ENCODE data around the gene PRPH. TPM values are rescaled to one million over a fixed set of nuclear protein-coding genes. Genes with fewer than 3 reads are reported as not detected.

PRPH gene
- total and polyA plus RNA-seq, 3 experiments from 2014 or later, result not detected

GRCh38 chr12:49292729-49293055 is 2.3 kb upstream of the PRPH start:
- no peak for DNase-seq
- H3K27ac ChIP-seq (ENCODE audit: low read depth, low read length), result no peak overlapping the region
- Mint-ChIP-seq H3K27ac (no peak overlapping the region), H3K4me3 (no peak overlapping the region), H3K4me1 (peaks cover 10 to 16% (median 10%) of the 10 kb centered on the region in 3 donors), H3K9me3 (no peaks in the 10 kb centered on the region), H3K27me3 (peaks cover 26 to 58% of the 10 kb centered on the region in 2 donors), H3K36me3 (no peaks in the 10 kb centered on the region)
- peaks cover 37% of the 10 kb centered on the region for H3K27me3 ChIP-seq (ENCODE audit: insufficient read depth, low read length, poor library complexity, severe bottlenecking)
- H3K36me3 ChIP-seq (ENCODE audit: insufficient read depth, low read length), result no peaks in the 10 kb centered on the region
- no peak overlapping the region for H3K4me3 ChIP-seq (ENCODE audit: low read length)
- POLR2A ChIA-PET, result interaction anchor here (0.6 kb wide), 1 partner anchor 59 kb away, joined by 4 read pairs; no protein-coding TSS in a partner anchor
- H3K9me3 ChIP-seq (ENCODE audit: low read length), result no peaks in the 10 kb centered on the region
- peaks cover 13% of the 10 kb centered on the region for H3K4me1 ChIP-seq (ENCODE audit: insufficient read depth, low read length)
- CTCF ChIA-PET, result interaction anchor here (1.4 to 12.3 kb wide), 6 partner anchors 39 to 65 kb away, joined by 3 to 109 read pairs (median 28); partner anchors contain the start of genes C1QL4 and DNAJC22

GRCh38 chr12:49293056-49293956 is 1.6 kb upstream of the PRPH start:
- Histone ChIP-seq H3K36me3 (ENCODE audit: insufficient read depth, low read length) (no peaks in the 10 kb centered on the region), H3K27ac (ENCODE audit: low read depth, low read length) (no peak overlapping the region), H3K9me3 (ENCODE audit: low read length) (no peaks in the 10 kb centered on the region), H3K27me3 (ENCODE audit: insufficient read depth, low read length, poor library complexity, severe bottlenecking) (peaks cover 39% of the 10 kb centered on the region), H3K4me1 (ENCODE audit: insufficient read depth, low read length) (peaks cover 13% of the 10 kb centered on the region), H3K4me3 (ENCODE audit: low read length) (no peak overlapping the region)
- Mint-ChIP-seq H3K9me3 (no peaks in the 10 kb centered on the region), H3K4me1 (peaks cover 10 to 22% (median 13%) of the 10 kb centered on the region in 3 donors), H3K4me3 (no peak overlapping the region), H3K27me3 (peaks cover 28 to 58% of the 10 kb centered on the region in 2 donors), H3K36me3 (no peaks in the 10 kb centered on the region), H3K27ac (no peak overlapping the region)
- ChIA-PET CTCF (interaction anchor here (1.3 to 12.3 kb wide), 7 partner anchors 38 to 64 kb away, joined by 3 to 109 read pairs (median 26); partner anchors contain the start of genes C1QL4 and DNAJC22), POLR2A (interaction anchor here (0.6 kb wide), 1 partner anchor 58 kb away, joined by 4 read pairs; no protein-coding TSS in a partner anchor)
- DNase-seq, result no peak

DNA sequence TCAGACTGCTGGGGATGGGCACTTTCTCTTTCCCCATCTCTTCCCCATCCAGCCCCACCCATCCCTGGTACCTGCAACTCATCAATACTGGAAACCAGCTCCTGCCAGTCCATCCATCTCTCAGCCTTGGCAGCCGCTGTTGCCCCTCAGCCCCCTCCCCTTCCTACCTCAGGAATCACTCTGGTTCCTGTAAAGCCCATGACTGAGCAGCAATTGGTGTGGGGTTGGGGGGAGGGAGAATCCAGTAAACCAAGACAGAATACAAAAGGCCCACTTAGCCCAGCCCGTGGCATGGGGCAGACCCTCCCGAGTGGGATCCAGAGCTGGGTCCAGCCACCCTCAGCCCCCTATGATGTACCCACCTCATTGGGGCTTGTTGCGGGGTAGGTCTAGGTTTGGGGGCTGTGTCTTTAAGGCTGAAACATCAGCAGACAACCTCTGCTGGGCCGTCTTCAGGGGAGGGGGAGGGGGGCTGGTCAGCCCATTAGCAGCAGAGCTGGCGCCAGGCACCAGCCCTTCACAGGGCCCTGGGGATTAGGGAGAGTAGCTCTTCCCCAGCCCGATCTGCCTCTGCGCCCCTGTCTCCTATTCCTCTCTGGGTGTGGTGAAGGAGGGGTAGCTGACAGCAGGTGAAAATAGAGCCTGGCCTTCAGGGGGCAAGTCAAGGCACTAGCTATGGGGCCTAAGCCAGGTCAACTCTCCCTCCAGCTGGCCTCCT is 702 bp upstream of the PRPH start:
- Mint-ChIP-seq H3K4me3 (no peak overlapping the region), H3K27me3 (peaks cover 33 to 58% of the 10 kb centered on the region in 2 donors), H3K36me3 (no peaks in the 10 kb centered on the region), H3K27ac (no peak overlapping the region), H3K4me1 (peaks cover 10 to 28% (median 14%) of the 10 kb centered on the region in 3 donors), H3K9me3 (no peaks in the 10 kb centered on the region)
- DNase-seq, result no peak
- Histone ChIP-seq H3K27ac (ENCODE audit: low read depth, low read length) (no peak overlapping the region), H3K4me1 (ENCODE audit: insufficient read depth, low read length) (peaks cover 13% of the 10 kb centered on the region), H3K27me3 (ENCODE audit: insufficient read depth, low read length, poor library complexity, severe bottlenecking) (peaks cover 39% of the 10 kb centered on the region), H3K36me3 (ENCODE audit: insufficient read depth, low read length) (no peaks in the 10 kb centered on the region), H3K4me3 (ENCODE audit: low read length) (no peak overlapping the region), H3K9me3 (ENCODE audit: low read length) (no peaks in the 10 kb centered on the region)
- POLR2A ChIA-PET, result interaction anchor here (0.6 kb wide), 1 partner anchor 557 kb away, joined by 3 read pairs; no protein-coding TSS in a partner anchor
- CTCF ChIA-PET, result interaction anchor here (0.9 to 12.3 kb wide), 9 partner anchors 10 to 72 kb away, joined by 3 to 109 read pairs (median 7); partner anchors contain the start of genes C1QL4 and DNAJC22

DNA sequence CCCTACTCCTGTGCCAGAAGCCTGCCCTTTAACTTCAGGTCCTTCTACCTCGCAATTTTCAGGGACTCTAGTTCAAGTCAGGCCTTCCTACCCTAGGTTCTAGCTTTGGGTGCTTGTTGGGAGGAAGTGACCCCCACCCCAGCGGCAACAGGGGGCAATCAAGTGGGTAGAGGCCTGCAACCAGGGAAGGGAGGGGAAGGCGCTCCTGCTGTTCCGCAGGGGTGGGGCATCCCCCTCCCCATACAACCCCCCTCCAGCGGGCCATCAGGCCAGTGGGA is 204 bp upstream of the PRPH start:
- no peaks in the 10 kb centered on the region for H3K36me3 ChIP-seq (ENCODE audit: insufficient read depth, low read length)
- H3K27ac ChIP-seq (ENCODE audit: low read depth, low read length), result no peak overlapping the region
- Mint-ChIP-seq H3K36me3 (no peaks in the 10 kb centered on the region), H3K27me3 (peaks cover 35 to 58% of the 10 kb centered on the region in 2 donors), H3K27ac (no peak overlapping the region), H3K4me1 (peaks cover 10 to 28% (median 14%) of the 10 kb centered on the region in 3 donors), H3K4me3 (no peak overlapping the region), H3K9me3 (no peaks in the 10 kb centered on the region)
- H3K4me3 ChIP-seq (ENCODE audit: low read length), result no peak overlapping the region
- H3K4me1 ChIP-seq (ENCODE audit: insufficient read depth, low read length), result peaks cover 13% of the 10 kb centered on the region
- peaks cover 39% of the 10 kb centered on the region for H3K27me3 ChIP-seq (ENCODE audit: insufficient read depth, low read length, poor library complexity, severe bottlenecking)
- no peak for DNase-seq
- no peaks in the 10 kb centered on the region for H3K9me3 ChIP-seq (ENCODE audit: low read length)
- POLR2A ChIA-PET, result interaction anchor here (0.6 kb wide), 1 partner anchor 558 kb away, joined by 3 read pairs; no protein-coding TSS in a partner anchor
- CTCF ChIA-PET, result interaction anchor here (0.7 to 12.3 kb wide), 11 partner anchors 10 to 219 kb away, joined by 3 to 109 read pairs (median 4); partner anchors contain the start of genes C1QL4, DNAJC22 and TROAP

- Mint-ChIP-seq H3K4me1 (peaks cover 10 to 28% (median 14%) of the 10 kb centered on the region in 3 donors), H3K36me3 (no peaks in the 10 kb centered on the region), H3K9me3 (no peaks in the 10 kb centered on the region), H3K27me3 (peaks cover 43 to 61% of the 10 kb centered on the region in 2 donors), H3K27ac (no peak overlapping the region), H3K4me3 (peak overlapping the region in 5 of 7 donors; percentile 58 to 86 (median 71))
- peaks cover 39% of the 10 kb centered on the region for H3K27me3 ChIP-seq (ENCODE audit: insufficient read depth, low read length, poor library complexity, severe bottlenecking)
- DNase-seq, result peak; percentile 43 to 70 (median 49)
- H3K4me1 ChIP-seq (ENCODE audit: insufficient read depth, low read length), result peaks cover 13% of the 10 kb centered on the region
- ChIA-PET POLR2A (interaction anchor here (0.5 kb wide), 1 partner anchor 445 kb away, joined by 3 read pairs; the partner anchor contains the start of gene TMBIM6), CTCF (interaction anchor here (0.7 to 12.3 kb wide), 14 partner anchors 9 to 271 kb away, joined by 3 to 109 read pairs (median 5); partner anchors contain the start of genes C1QL4, DNAJC22, SPATS2 and TROAP)
- H3K9me3 ChIP-seq (ENCODE audit: low read length), result no peaks in the 10 kb centered on the region
- peak overlapping the region; percentile 53 for H3K4me3 ChIP-seq (ENCODE audit: low read length)
- H3K27ac ChIP-seq (ENCODE audit: low read depth, low read length), result no peak overlapping the region
- H3K36me3 ChIP-seq (ENCODE audit: insufficient read depth, low read length), result no peaks in the 10 kb centered on the region
Observed at GRCh38 chr12:49296034-49296835, 1.3 kb downstream of the PRPH start.

- DNase-seq, result peak in 1 of 5 donors; percentile 25
- Histone ChIP-seq H3K9me3 (ENCODE audit: low read length) (no peaks in the 10 kb centered on the region), H3K4me3 (ENCODE audit: low read length) (peak overlapping the region; percentile 53), H3K27me3 (ENCODE audit: insufficient read depth, low read length, poor library complexity, severe bottlenecking) (peaks cover 39% of the 10 kb centered on the region), H3K4me1 (ENCODE audit: insufficient read depth, low read length) (peaks cover 13% of the 10 kb centered on the region), H3K36me3 (ENCODE audit: insufficient read depth, low read length) (no peaks in the 10 kb centered on the region), H3K27ac (ENCODE audit: low read depth, low read length) (peak overlapping the region; percentile 6)
- Mint-ChIP-seq H3K27me3 (peaks cover 48 to 60% of the 10 kb centered on the region in 2 donors), H3K4me3 (peak overlapping the region in 6 of 7 donors; percentile 64 to 86 (median 72)), H3K9me3 (no peaks in the 10 kb centered on the region), H3K27ac (peak overlapping the region in 1 of 8 donors; percentile 29), H3K4me1 (peaks cover 15 to 31% (median 17%) of the 10 kb centered on the region in 3 donors), H3K36me3 (no peaks in the 10 kb centered on the region)
- CTCF ChIA-PET, result interaction anchor here (0.7 to 9.8 kb wide), 12 partner anchors 9 to 270 kb away, joined by 3 to 102 read pairs (median 3); partner anchors contain the start of genes DNAJC22, SPATS2 and TROAP
- POLR2A ChIA-PET, result no interaction called here
Observed at GRCh38 chr12:49296836-49297694, 2.1 kb downstream of the PRPH start.

Data from CD8-positive, alpha-beta memory T cell (primary cell).